NCI-H2171 treated with DMSO at 0.1 percent for 48 hours (cell line): Measurements from ENCODE around the gene FAM170B.

ENCODE experiments used
- DNase-seq: peaks from one replicate; lab custom pipeline; 2025; lab: John Stamatoyannopoulos, UW

The FAM170B gene

DNA sequence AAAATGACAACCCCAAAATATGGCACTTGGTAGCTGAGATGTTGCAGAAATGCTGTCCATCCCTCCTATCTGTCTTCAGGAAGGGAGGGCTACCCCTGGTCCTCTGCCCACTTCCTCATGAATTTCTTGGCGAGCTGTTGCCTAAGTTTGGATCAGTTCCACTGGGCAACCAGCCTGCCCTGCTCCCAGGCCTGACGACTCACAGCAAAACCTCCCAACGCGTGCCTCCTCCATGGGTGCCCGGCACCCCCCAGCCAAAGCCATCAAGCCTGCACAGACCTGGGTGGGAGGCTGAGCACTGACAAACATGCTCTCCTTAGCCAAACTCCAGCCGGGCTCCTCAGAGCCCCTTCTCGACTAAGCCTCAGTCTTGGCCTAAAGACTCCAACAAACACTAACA, 27.4 kb downstream of the FAM170B start:
- DNase-seq, result no peak

DNA sequence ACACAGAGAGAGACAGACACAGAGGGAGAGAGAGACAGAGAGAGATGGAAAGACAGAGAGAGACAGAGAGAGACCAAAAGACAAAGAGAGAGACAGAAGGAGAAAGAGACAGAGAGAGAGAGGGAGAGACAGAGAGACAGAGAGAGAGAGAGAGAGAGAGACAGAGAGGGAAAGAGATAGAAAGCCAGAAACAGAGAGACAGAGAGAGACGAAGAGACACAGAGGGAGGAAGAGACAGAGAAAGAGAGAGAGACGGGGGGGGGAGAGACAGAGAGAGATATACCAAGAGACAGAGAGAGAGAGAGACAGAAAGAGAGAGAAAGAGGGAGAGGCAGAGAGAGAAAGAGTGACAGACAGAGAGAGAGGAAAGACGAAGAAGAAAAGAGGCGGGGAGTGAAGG, 28.7 kb downstream of the FAM170B start:
- DNase-seq, result no peak

DNA sequence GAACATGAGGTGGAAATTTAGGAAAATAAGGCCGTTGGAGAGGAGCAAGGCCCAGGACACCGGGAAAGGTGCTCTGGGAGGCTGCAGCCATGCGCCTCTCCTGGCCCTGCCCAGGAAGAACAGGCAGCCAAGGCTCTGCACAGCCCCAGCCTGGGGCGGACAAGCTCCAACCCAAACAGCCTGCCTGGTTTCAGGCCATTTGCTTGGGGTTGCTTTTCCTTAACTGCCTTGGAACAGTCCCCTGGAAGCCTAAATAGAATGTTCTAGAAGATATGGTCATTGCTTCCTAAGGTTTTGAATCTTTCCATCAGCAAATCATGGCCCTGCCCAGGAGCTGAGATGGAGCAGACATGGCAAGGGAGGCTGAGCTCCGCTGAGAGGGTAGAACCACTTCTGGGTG, 29.5 kb downstream of the FAM170B start:
- DNase-seq, result no peak

DNA sequence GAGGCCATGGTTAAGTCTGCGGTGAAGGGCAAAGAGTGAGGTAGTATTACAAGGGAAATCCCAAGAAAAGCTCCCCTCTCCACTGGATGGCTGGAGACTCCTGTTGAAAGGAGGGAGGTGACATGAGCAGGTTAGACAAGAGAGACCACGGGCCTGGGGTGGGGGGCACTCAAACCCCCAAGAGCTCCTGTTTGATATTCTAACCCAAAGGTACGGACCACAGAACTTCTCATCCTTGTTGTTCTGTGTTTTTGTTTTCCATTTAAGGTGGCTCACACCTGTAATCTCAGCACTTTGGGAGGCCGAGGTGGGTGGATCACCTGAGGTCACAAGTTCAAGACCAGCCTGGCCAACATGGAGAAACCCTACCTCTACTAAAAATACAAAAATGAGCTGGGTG, 30.1 kb downstream of the FAM170B start:
- DNase-seq, result no peak

DNA sequence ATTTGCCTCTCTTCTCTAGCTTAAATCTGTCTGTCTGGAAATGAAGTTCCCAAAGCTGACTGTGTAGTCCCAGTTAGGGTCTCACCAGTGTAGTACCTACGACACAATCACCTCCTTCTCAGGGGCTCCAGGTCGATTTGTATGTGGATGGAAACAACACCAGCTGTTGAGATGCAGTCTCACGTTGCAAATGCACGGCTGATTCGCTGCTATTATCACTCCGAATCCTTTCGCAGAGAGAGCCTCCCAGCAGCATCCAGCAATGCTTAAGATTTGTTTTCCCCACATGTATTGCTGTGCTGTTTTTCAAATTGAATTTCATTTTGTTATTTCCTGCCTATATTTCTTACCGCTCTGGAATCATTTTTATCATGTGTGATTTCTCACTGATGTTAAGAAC, 34.8 kb downstream of the FAM170B start:
- no peak for DNase-seq

DNA sequence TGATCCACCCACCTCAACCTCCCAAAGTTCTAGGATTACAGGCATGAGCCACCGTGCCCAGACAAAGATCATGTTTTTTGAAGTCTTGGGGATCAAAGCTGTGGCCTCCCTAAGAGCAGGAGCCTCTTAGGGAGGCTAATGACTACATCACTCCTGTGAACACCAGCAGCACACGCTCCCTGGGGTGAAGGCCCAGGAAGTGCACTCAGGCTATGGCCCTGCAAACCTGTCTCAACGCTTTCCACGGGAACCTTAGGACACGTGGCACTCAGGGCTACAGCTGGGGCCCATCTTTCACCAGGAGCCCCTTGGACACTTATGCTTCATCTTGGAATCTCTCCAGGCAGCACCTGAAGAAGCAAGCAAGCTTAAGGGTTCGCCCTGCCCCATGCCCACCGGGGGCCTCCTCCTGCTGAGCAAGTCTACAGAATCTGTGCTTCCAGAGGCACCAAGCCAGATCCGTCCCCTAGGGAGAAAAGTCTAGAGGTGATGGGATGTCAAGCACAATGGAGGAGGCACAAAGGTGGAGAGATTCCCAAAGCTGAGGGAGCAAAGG, 36.9 kb downstream of the FAM170B start:
- DNase-seq, result no peak

DNA sequence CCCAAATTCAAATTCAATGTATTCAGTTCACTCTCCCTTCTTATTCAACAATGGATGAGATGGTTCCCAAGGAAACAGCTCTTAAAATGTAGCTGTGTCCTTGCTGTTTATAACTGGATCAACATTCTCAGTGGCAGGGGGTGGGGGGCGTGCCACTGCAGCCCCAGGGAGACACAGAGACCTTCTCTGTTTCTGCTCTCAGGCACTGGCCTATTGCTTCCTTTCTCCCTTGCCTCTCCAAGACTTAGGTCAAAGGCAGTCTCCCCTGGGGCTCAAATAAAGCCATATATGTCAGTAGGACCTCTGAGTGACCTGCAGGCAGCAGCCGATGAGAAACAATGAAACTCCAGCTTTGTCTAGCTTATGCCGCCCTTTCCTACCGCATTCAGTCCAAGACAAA, 39.2 kb downstream of the FAM170B start:
- no peak for DNase-seq

DNA sequence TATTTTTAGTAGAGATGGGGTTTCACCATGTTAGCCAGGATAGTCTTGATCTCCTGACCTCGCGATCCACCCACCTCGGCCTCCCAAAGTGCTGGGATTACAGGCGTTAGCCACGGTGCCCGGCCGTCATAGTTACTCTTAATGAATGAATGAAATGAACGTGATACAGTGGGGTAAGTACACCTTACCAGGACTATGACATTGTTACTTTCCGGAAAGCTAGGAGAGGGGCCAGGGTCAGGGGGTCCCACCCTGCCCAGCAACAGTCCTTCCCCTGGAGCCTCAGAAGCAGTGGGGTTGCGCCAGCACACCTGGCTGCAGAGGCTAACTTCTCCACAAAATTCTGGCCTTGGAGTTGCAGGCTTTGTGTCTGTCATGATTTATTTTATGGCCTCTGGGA, 39.9 kb downstream of the FAM170B start:
- no peak for DNase-seq

DNA sequence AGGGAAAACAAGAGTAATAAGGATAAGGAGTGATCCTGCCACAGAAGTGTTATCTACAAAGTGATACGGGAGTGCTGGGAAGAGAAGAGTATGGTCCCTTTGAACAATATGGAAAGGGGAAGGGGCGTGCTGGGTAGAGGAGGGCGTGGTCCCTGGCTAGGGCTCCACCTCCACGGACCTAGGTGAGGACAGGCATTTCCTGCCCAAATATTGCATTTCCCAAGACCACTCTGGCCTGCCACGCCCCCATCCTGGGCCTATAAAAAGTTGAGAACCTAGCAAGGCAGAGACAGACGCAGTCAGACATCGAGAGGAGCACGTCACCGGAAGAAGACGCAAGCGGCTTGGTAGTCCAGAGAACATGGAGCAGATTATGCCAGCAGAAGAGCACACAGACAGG, 41.3 kb downstream of the FAM170B start:
- DNase-seq, result no peak

DNA sequence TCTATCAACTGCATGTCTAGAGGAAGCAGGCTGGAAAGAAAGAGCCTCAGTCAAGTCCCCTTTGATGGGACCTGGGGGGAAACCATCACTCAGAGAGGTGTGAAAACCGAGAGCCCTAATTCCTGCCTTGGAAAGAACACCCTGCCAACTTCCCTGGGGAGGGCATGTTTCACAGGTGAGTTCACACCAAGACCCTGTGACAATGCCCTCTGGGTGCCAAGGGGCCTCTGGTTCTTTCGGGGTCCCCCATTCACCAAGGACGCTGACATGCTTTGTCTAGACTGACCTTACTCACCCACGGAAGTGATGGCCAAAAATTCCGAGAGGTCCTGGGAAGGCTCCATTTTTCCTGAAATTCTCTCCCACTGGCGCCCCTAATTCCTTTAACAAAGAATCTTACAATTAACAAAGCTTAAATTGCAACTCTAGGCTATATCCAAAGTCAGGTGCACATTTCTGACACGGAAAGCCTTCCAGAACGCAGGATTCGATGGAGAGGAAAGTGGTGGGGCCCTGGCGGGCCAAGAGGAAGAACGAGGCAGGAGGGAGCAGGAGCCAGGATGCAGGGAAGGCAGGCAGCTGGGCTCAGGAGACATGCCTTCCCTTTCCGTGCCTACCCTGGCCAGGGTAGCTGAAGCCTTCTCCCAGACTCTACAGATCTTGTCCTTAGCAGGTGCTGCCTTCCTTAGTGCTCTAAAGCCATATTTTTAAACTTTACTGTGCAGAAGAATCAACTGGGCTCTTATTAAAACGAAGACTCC, 42.2 kb downstream of the FAM170B start:
- DNase-seq, result no peak

DNA sequence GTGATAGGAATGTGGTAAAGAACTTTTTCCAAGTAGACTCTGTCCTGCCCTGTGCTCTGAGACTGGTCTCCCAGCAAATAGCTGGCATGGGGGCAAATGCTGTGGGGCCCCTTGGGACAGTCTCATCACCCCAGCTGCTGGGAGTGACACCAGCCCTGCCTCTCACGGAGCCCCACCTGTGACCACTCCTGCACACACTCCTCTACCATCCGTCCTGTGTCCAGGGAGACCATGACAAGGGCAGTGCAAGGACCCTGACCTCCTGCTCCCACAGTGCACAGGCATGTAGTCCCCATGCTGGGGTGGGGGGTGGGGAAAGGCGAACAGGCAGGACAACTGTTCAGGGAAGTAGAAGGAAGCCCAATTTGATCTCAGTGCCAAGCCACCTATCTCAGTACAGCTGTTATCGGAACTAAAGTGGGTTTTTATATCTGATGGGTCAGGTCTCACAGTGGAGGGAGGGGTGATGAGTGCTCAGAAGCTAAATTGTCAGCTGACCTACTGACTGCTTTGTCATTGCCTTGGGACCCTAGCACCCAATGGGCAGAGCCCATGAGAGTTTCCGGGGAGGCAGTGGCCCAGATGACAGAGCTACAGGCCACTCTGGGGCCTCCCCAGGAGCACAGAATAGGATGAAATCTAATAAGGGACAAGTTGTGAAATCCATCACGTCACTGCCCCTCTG, 43.0 kb downstream of the FAM170B start:
- DNase-seq, result no peak

DNA sequence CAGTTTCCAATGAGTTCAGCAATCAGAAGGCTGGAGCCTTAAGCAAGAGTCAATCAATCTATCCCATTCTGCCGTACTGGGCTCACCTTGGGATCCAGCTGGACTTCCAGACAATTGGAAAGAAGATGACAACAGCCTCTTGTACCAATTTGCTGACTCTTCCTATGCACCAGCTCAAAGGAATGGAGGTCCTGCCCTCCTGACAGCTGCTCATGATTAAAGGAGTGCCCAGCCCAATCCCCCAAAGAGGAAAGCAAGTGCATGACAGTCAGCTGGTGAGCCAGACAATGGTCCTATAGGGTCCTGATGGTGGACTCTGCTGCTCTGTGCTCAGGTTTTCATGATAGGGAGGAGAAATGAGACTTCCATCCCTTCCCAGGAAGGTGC, 43.6 kb downstream of the FAM170B start:
- DNase-seq, result no peak

DNA sequence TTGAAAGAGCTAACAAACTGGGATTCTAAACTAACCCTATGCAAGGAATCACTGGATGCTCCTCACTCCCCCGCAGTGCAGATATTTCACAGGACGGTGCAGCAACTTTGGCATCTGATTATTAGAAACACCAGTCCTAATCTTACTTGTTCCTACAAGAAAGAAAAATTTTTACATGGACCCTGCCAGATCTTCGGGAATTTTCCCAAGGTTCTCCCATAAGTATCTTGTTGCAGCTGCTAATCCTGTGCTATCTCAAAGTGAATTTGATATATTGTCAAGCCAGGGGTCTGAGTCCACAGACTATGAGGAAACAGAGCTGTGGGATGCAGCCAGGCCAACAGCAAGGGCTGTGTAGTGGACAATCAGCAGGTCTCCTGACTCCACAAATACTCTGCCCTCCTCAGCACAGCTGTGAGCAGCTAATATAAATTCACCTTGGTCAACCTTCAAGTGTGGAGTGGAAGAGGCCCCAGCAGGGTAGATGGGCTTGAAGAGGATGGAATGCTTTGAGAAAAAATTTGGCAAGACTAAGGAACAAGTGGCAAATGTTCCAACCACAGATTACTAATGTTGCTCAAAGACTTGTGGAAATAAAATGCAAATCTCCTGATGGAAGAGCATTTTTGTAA, 44.1 kb downstream of the FAM170B start:
- no peak for DNase-seq

DNA sequence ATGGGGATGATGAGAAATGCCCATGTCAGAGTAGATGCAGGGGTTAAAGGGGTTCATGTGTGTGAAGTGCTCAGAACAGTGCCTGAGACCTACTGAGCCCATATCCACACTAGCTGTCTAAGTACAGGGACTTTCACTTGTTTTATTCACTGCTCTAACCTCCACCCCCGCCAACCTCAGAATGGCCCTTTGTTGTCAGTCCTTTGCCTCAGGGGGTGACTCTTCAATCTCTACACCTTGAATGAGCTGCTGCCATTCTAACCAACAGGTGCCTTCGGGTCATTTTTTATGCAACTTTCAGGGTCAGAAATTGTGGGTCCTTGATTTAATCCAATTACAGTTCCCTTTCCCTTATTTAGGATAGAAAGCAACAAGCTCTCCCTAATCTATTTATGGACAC, 44.7 kb downstream of the FAM170B start:
- DNase-seq, result no peak

DNA sequence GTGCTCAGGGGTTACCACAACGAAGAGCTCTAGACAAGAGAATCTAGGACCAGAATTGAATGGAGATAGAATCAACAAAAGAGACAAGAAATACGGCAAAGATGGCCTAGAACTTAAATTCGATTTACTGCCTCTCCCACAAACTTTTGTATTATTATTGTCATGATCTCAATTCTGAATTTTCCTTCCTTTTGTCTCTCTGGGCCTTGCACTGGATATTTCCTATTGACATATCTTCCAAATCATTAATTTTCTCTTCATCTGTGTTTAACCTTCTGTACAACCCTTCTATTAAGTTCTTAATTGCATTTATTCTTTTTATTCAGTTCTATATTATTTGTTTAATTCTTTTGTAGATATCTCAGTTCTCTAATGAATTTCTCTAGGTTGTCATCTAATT, 46.9 kb downstream of the FAM170B start:
- DNase-seq, result no peak

DNA sequence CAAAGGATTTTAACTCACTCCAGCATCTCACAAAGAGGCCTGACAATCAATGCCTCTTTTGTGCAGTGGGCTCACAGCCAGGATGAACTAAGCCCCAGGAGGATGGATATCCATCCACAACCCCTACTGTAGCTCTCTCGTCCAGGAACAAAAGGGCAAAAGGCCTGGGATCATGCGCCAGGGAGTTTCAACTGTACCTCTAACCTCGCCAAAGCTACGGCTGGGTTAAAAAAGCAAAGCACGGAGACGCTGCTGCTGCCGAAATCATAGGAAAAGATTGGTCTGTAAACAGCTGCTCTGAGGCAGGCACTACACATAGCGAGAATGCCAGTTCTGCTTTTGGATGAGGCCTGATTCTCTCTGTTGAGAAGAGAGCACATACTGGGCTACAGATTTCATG, 50.6 kb downstream of the FAM170B start:
- DNase-seq, result no peak

DNA sequence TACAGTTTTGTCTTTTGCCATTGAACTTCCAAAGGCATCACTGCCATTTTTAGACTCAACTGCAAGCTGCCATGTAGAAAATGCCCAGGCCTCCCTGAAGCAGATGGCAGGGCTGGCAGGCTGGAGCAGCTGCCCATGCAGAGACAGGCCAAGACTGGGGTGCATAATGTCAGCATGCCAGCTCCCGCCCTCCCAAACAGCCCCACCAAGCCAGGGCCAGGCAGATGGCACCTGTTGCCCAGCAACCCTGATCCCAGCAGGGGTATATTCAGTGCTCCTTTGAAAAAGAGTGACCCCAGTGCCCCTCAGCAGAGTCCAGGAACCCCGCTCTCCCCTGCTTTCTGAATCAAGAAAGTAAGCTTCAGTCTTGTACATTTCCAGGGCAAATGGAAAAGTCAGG, 51.1 kb downstream of the FAM170B start:
- no peak for DNase-seq

DNA sequence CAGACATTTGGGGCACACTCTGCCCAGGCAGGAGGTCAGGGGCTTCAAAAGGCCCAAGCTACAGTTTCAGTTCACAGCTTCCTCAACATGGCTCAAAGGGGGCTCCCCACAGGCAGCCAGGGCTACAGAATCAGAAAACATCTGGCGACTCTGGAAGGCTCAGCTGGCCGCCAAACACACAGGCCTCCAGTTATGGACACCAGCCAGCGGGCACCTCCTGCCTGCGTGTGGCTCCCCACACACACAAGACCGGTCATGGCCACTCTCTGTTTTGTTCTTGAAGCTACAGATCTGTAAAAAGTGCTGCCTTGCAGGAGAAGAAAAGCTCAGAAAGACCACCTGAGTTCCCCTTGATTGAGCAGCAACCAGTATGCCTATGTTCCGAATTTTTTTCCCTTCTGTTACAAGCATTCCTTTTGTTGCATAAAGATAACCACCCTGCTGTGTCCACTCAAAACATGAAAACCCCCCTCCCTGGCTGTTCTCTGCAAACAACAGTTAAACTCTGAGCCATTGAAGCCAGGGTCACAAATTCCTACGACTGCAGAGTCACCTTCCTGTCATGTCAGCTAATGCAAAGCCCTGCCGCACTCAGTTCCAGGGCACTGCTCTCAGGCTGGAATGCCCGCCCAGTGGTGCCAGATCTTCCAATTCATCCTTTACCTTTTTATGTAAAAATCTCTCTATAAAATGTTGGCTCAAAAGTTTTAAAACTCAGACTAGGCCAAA, 52.1 kb downstream of the FAM170B start:
- no peak for DNase-seq
